IMR-90 (cell line): ENCODE measurements around the gene KPTN. TPM values are rescaled to one million over a fixed set of nuclear protein-coding genes. Genes with fewer than 3 reads are reported as not detected.

Source experiments
- ATAC-seq: fragments of 200-7000 bp; cut with Tn5 transposase; 2 replicates; pipeline ENCODE4 v1.9.1; 2020; ENCODE audit warnings: low read depth, mild to moderate bottlenecking, moderate library complexity
- BruUV-seq: library from RNA; stranded (reverse); fragments of 400-500 nt; replicated peaks from 2 replicates; lab custom pipeline; 2021; lab: Mats Ljungman, UMichigan
- CTCF ChIA-PET: fragments of 300-600 bp; formaldehyde crosslinking; extraction: SDS; loops from one replicate; lab custom pipeline; 2021; ENCODE audit warnings: antibody characterized with exemption; lab: Yijun Ruan, JAX
- POLR2A ChIA-PET: fragments of 300-600 bp; sonication (Branson Sonifier 250); formaldehyde crosslinking; loops from one replicate; lab custom pipeline; 2022; ENCODE audit warnings: antibody characterized with exemption; ENCODE audit not compliant: unreplicated experiment; lab: Charles Lee
- DNase-seq: peaks from one replicate; pipeline ENCODE4 v3.0.0; 2013
- H2AFZ ChIP-seq: replicated peaks from 2 replicates; pipeline ENCODE3; 2013; ENCODE audit warnings: low read length, mild to moderate bottlenecking; ENCODE audit not compliant: poor library complexity
- H2AK5ac ChIP-seq: 2 replicates; pipeline ENCODE4 v1.6.1; 2013; ENCODE audit warnings: low read depth, low read length, inconsistent platforms
- H2AK9ac ChIP-seq: replicated peaks from 2 replicates; pipeline ENCODE3; 2013; ENCODE audit warnings: mild to moderate bottlenecking, low read depth, low read length, moderate library complexity; ENCODE audit not compliant: poor library complexity
- H2BK120ac ChIP-seq: 2 replicates; pipeline ENCODE4 v1.6.1; 2013; ENCODE audit warnings: low read depth, low read length, inconsistent platforms
- H2BK15ac ChIP-seq: 3 replicates; pipeline ENCODE4 v1.6.1; 2013; ENCODE audit warnings: low read depth, low read length, inconsistent platforms
- H2BK20ac ChIP-seq: 2 replicates; pipeline ENCODE4 v1.6.1; 2013; ENCODE audit warnings: low read depth, mild to moderate bottlenecking, inconsistent platforms, low read length, moderate library complexity
- H2BK5ac ChIP-seq: 2 replicates; pipeline ENCODE4 v1.6.1; 2013; ENCODE audit warnings: mild to moderate bottlenecking, low read depth, low read length, inconsistent platforms; ENCODE audit not compliant: poor library complexity, severe bottlenecking
- H3K14ac ChIP-seq: replicated peaks from 2 replicates; pipeline ENCODE4 v1.6.1; 2013; ENCODE audit warnings: low read depth, low read length, inconsistent platforms
- H3K18ac ChIP-seq: 2 replicates; pipeline ENCODE4 v1.6.1; 2013; ENCODE audit warnings: low read depth, low read length, control low read depth
- H3K23ac ChIP-seq: 2 replicates; pipeline ENCODE4 v1.6.1; 2013; ENCODE audit warnings: low read depth, low read length, inconsistent platforms
- H3K27ac ChIP-seq: 2 replicates; pipeline ENCODE4 v1.5.1; 2013; ENCODE audit warnings: mild to moderate bottlenecking, control low read depth, low read length; ENCODE audit not compliant: insufficient read depth
- H3K27me3 ChIP-seq: 2 replicates; pipeline ENCODE4 v1.6.1; 2013; ENCODE audit warnings: low read length; ENCODE audit not compliant: control insufficient read depth, insufficient read depth
- H3K36me3 ChIP-seq: 2 replicates; pipeline ENCODE4 v1.6.1; 2013; ENCODE audit warnings: low read length, mixed read lengths; ENCODE audit not compliant: control insufficient read depth, insufficient read depth
- H3K4ac ChIP-seq: 2 replicates; pipeline ENCODE4 v1.6.1; 2013; ENCODE audit warnings: low read depth, low read length, inconsistent platforms
- H3K4me1 ChIP-seq: 2 replicates; pipeline ENCODE4 v1.6.1; 2013; ENCODE audit warnings: low read length, mixed read lengths; ENCODE audit not compliant: control insufficient read depth, insufficient read depth
- H3K4me2 ChIP-seq: 2 replicates; pipeline ENCODE4 v1.6.1; 2013; ENCODE audit warnings: low read depth, mild to moderate bottlenecking, control low read depth, low read length, moderate library complexity
- H3K4me3 ChIP-seq: 2 replicates; pipeline ENCODE4 v1.5.1; 2013; ENCODE audit warnings: low read depth, mild to moderate bottlenecking, control low read depth, low read length, moderate library complexity; ENCODE audit not compliant: insufficient read depth
- H3K56ac ChIP-seq: 2 replicates; pipeline ENCODE4 v1.6.1; 2013; ENCODE audit warnings: low read length, inconsistent platforms; ENCODE audit not compliant: insufficient read depth; ENCODE audit errors: extremely low read depth
- H3K79me1 ChIP-seq, 2 experiments: 2 replicates each; pipeline ENCODE4 v1.6.1; 2013; ENCODE audit warnings: low read length in 2 of 2, inconsistent platforms in 1 of 2, low read depth in 1 of 2
- H3K9ac ChIP-seq: 2 replicates; pipeline ENCODE4 v1.6.1; 2013; ENCODE audit warnings: low read depth, low read length, control low read depth
- H3K9me1 ChIP-seq: 2 replicates; pipeline ENCODE4 v1.6.1; 2013; ENCODE audit warnings: low read length, inconsistent platforms; ENCODE audit not compliant: insufficient read depth
- H3K9me3 ChIP-seq: 2 replicates; pipeline ENCODE4 v1.6.1; 2013; ENCODE audit warnings: low read length; ENCODE audit not compliant: control insufficient read depth, insufficient read depth
- H4K20me1 ChIP-seq: 2 replicates; pipeline ENCODE4 v1.6.1; 2013; ENCODE audit warnings: low read length, inconsistent platforms; ENCODE audit not compliant: insufficient read depth
- H4K5ac ChIP-seq: 2 replicates; pipeline ENCODE4 v1.6.1; 2013; ENCODE audit warnings: mild to moderate bottlenecking, low read depth, low read length, control low read depth
- H4K8ac ChIP-seq, 2 experiments: 2 replicates each; pipeline ENCODE4 v1.6.1; 2013; ENCODE audit warnings: low read depth in 2 of 2, low read length in 2 of 2, control low read depth in 1 of 2, inconsistent platforms in 1 of 2
- H4K91ac ChIP-seq: 2 replicates; pipeline ENCODE4 v1.6.1; 2013; ENCODE audit warnings: low read depth, low read length, inconsistent platforms; ENCODE audit not compliant: insufficient read depth
- BHLHE40 ChIP-seq: fragments of 150-350 bp; IDR thresholded peaks from 2 replicates; pipeline ENCODE4 v1.6.1; 2016; ENCODE audit warnings: mild to moderate bottlenecking, low read depth, low read length
- SMC3 ChIP-seq: fragments of 150-350 bp; IDR thresholded peaks from 2 replicates; pipeline ENCODE4 v1.6.1; 2016; ENCODE audit warnings: low read depth, mild to moderate bottlenecking, antibody characterized with exemption, low read length, moderate library complexity
- WGBS, 2 experiments: methylation state at CpG; one replicate each; pipeline versions ENCODE4 v1.1.5 to v1.1.7; 2013; ENCODE audit warnings: missing lambda C conversion rate in 2 of 2; ENCODE audit not compliant: insufficient read length in 1 of 2; ENCODE audit errors: extremely low coverage in 2 of 2; 5-methylcytosine and 5-hydroxymethylcytosine counted together
- dilution Hi-C: fragments of 300-500 bp; cut with HindIII; formaldehyde crosslinking; loops from one replicate; pipeline ENCODE4 v1.14.3; 2018; ENCODE audit warnings: low sequenced_read_pairs; ENCODE audit not compliant: unreplicated experiment
- in situ Hi-C: fragments of 300-500 bp; cut with MboI; formaldehyde crosslinking; loops from 3 replicates; pipeline ENCODE4 v1.14.3; 2019; ENCODE audit warnings: low sequenced_read_pairs, inconsistent platforms, mixed read lengths
- intact Hi-C: fragments of 100-400 bp; cut with micrococcal nuclease; formaldehyde crosslinking; loops from 2 replicates; pipeline ENCODE4 v1.10.0; 2022
- polyA plus RNA-seq, 3 experiments: library from polyadenylated mRNA; depleted of rRNA; stranded (reverse); fragments of >200 nt; gene quantifications; 2 replicates each; pipeline ENCODE4 v1.2.3, GENCODE V29; 2012; ENCODE audit warnings: low replicate concordance in 1 of 3
- total RNA-seq: library from RNA; depleted of rRNA; stranded (reverse); fragments of >200 nt; gene quantifications from 2 replicates; pipeline ENCODE4 v1.2.3, GENCODE V29; 2012

The KPTN gene
- total and polyA plus RNA-seq, 2 of the 4 experiments (the other 2 are of a cell fraction), result 4.1 to 15.4 TPM

DNA sequence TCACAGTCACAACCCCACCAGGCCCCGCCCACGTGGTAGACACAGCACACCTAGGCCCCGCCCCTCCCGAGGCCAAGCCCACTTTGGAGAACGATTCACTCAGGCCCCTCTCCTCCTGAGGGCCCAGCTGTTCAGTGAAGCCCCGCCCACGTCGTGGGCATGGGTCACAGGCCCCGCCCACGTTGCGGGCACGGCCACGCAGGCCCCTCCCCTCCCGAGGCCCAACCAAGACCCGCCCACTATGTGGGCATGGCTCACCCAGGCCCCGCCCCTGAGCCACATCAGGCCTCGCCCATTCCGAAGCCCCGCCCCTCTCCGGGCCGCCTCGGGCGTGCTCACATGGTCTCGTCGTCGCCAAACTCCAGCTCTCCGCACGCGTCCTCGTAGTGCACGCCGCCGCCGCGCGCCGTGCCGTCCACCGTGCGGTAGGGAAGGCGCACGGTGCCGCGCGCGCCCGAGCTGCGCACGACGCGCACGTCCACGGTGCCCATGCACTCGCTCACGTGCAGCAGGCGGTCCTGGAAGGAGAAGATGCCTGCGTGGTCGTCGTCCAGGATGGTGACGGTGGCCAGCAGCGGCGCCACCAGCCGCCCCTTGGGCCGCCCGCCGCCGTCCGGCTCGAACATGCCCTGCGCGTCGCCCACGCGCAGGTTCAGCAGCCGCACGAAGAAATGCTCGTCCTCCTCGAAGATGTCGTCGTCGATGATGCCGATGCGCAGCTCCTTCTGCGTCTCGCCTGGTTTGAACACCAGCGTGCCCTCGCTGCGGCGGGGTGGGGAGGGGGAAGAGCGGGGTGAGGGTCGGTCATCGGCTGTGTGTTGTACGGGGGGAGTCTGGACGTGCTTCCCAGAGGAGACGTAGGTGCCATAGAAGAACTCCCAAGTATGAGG is 36.3 kb downstream of the KPTN start:
- in situ Hi-C loops, result no loop called here
- Histone ChIP-seq H4K91ac (no peak overlapping the region), H3K79me1 (no peaks in the 10 kb centered on the region), H2AK9ac (peak overlapping the region; percentile 1), H2BK20ac (no peak overlapping the region), H3K9me3 (peaks cover 10% of the 10 kb centered on the region), H4K8ac (no peak overlapping the region), H2BK5ac (no peak overlapping the region), H2AK5ac (no peak overlapping the region), H3K14ac (no peak overlapping the region), H3K56ac (no peak overlapping the region), H3K4me2 (peak overlapping the region; percentile 39), H3K9me1 (no peaks in the 10 kb centered on the region), H3K4me3 (peak overlapping the region; percentile 30; the same call in 1 of the 2 replicates), H3K4me1 (peaks cover 2% of the 10 kb centered on the region; the same call in 1 of the 2 replicates), H3K23ac (no peak overlapping the region), H2BK15ac (no peak overlapping the region), H2BK120ac (no peak overlapping the region), H3K36me3 (no peaks in the 10 kb centered on the region), H2AFZ (peak overlapping the region; percentile 61), H4K5ac (no peak overlapping the region), H3K9ac (no peak overlapping the region), H3K4ac (no peak overlapping the region), H3K18ac (no peak overlapping the region), H3K27ac (no peak overlapping the region), H4K20me1 (no peaks in the 10 kb centered on the region), H3K27me3 (peaks cover 66% of the 10 kb centered on the region)
- DNase-seq (peak; percentile 22), ATAC-seq (peak; percentile 83)
- ChIA-PET CTCF (no interaction called here), POLR2A (no interaction called here)
- BruUV-seq, result no TSS peak
- dilution Hi-C loops, result no loop called here
- WGBS, 2 experiments, result 7% methylated on average over 78 of the region's 95 CpGs; no CpG with 5 or more reads in 1 of the 2 experiments
- no peak for TF ChIP-seq SMC3
- peak; percentile 72 for TF ChIP-seq BHLHE40
- intact Hi-C loops, result no loop called here
